ENCODE data around the gene ZNF12.

GRCh38 chr7:6640246-6640721 is 66.5 kb downstream of the ZNF12 start:
- TF ChIP-seq POLR2A (IDR thresholded peaks at IDR 0.05; ENCODE audit: low read length), result no peak
- TF ChIP-seq GATA1 (IDR thresholded peaks at IDR 0.05; ENCODE audit: low read depth, low read length), result no peak

Data from erythroblast (primary cell).